HUES48 (cell line): ENCODE data around the gene UCHL1.

Source experiments
- H3K27ac ChIP-seq: one replicate; pipeline ENCODE4 v1.7.0; 2013; ENCODE audit warnings: low read depth, low read length, inconsistent platforms
- H3K27me3 ChIP-seq: 2 replicates; pipeline ENCODE4 v1.6.1; 2013; ENCODE audit warnings: mild to moderate bottlenecking, low read length; ENCODE audit not compliant: control insufficient read depth, insufficient read depth
- H3K36me3 ChIP-seq: 2 replicates; pipeline ENCODE4 v1.6.1; 2013; ENCODE audit warnings: low read length; ENCODE audit not compliant: control insufficient read depth, insufficient read depth
- H3K4me1 ChIP-seq: 2 replicates; pipeline ENCODE4 v1.6.1; 2013; ENCODE audit warnings: mild to moderate bottlenecking, low read length; ENCODE audit not compliant: control insufficient read depth, insufficient read depth
- H3K4me3 ChIP-seq: 2 replicates; pipeline ENCODE4 v1.5.1; 2013; ENCODE audit warnings: mild to moderate bottlenecking, low read depth, low read length
- H3K9ac ChIP-seq: 2 replicates; pipeline ENCODE4 v1.6.1; 2013; ENCODE audit warnings: mild to moderate bottlenecking, low read depth, low read length, moderate library complexity
- H3K9me3 ChIP-seq: 2 replicates; pipeline ENCODE4 v1.6.1; 2013; ENCODE audit warnings: low read length; ENCODE audit not compliant: control insufficient read depth, insufficient read depth

UCHL1 gene

DNA sequence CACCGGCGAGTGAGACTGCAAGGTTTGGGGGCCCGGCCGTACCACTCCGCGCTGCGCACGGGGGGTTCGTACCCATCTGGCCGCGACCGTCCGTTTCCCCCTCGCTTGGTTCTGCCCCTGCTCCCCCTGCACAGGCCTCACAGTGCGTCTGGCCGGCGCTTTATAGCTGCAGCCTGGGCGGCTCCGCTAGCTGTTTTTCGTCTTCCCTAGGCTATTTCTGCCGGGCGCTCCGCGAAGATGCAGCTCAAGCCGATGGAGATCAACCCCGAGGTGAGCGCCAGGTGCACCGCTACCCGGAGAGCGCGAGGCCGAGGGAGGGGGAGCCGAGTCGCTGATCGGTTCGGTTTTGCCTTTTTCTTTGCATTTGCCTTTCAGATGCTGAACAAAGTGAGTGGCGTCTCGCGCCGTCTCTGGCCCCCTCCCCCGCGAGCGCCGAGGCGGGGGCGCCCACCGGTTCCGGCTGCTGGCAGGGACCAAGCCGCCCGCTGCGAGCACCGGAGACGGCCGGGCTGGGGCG lies at the start of gene UCHL1:
Gene UCHL1 (plus strand): TSS at position 189 of the 517 bp plus-strand sequence. CDS start 49 bp downstream, at position 238.
- Histone ChIP-seq H3K27me3 (no peaks in the 10 kb centered on the region), H3K9ac (peak within 1 kb of the TSS; percentile 93), H3K4me1 (peaks cover 23% of the 10 kb centered on the region), H3K9me3 (no peaks in the 10 kb centered on the region), H3K27ac (peak within 1 kb of the TSS; percentile 92), H3K36me3 (peaks cover 41% of the 10 kb centered on the region), H3K4me3 (peak within 1 kb of the TSS; percentile 77)

DNA sequence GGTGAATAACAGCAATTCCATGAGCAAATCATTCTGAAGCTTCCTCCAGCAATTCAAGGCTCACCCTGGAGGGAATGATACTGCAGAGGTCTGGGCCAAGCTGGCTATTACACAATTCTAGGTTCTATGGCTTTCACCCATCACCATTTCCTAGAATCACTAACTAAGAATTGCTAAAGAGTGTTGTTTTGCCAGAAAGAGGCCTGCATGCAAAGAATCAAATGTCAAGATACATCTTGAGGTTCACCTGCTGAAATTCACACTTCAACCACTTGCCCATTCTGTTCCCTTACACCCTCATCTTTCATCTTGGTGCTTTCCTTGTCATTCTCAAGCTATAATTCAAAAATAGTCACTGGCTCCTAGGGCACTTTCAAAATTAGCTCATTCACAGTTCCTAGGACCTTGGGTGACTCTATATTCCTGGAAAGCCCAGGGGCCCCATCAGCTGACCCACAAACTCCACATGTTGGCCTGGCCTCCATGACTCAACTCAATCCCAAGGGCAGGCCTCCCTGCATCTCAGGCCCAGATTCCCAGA lies 49.4 kb upstream of the UCHL1 start:
- Histone ChIP-seq H3K9me3 (no peaks in the 10 kb centered on the region), H3K27me3 (0 out of 2 replicates have a peak, but pooled peaks cover under 1% of the 10 kb centered on the region), H3K36me3 (no peaks in the 10 kb centered on the region), H3K9ac (no peak overlapping the region), H3K4me3 (no peak overlapping the region), H3K4me1 (peaks cover 18% of the 10 kb centered on the region), H3K27ac (no peak overlapping the region)

DNA sequence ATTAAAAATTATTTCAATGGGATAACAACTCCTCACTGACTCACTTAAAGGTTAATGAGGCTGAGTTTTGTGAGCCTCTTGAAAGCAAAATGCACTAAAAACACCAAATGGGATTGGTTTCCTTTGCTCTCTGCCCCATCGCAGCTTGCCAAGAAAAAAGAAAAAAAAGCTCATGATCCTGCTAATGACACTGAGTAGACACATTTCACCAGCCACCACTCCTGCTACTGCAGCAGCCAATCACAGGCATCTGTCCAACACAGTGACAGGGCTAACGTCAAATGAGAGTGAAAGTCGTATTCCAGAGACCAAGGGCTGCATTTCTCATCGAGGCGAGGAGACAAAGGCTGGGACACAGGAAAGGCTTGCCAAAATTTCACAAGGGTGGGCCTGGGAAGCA lies 47.5 kb upstream of the UCHL1 start:
- H3K9ac ChIP-seq = no peak overlapping the region
- no peak overlapping the region for H3K4me3 ChIP-seq
- H3K36me3 ChIP-seq = no peaks in the 10 kb centered on the region
- H3K9me3 ChIP-seq = no peaks in the 10 kb centered on the region
- peaks cover 10% of the 10 kb centered on the region for H3K27me3 ChIP-seq
- peaks cover 11% of the 10 kb centered on the region; the same call in 1 of the 2 replicates for H3K4me1 ChIP-seq
- no peak overlapping the region for H3K27ac ChIP-seq

DNA sequence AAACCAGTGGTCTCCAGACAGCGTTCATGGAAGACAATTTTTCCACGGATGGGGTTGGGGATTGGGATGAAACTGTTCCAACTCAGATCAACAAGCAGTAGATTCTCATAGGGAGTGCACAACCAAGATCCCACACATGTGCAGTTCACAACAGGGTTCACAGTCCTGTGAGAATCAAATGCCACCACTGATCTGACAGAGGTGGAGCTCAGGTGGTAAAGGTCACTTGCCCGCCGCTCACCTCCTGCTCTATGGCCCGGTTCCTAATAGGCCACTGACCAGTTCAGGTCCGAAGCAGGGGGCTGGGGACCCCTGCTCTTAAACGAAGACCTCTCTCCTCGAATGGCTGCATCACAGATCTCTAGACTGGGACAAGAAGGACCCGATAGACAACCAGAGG lies 46.8 kb upstream of the UCHL1 start:
- Histone ChIP-seq H3K4me3 (no peak overlapping the region), H3K27ac (no peak overlapping the region), H3K36me3 (no peaks in the 10 kb centered on the region), H3K4me1 (peaks cover 8% of the 10 kb centered on the region), H3K9me3 (no peaks in the 10 kb centered on the region), H3K9ac (no peak overlapping the region), H3K27me3 (peaks cover 10% of the 10 kb centered on the region)

DNA sequence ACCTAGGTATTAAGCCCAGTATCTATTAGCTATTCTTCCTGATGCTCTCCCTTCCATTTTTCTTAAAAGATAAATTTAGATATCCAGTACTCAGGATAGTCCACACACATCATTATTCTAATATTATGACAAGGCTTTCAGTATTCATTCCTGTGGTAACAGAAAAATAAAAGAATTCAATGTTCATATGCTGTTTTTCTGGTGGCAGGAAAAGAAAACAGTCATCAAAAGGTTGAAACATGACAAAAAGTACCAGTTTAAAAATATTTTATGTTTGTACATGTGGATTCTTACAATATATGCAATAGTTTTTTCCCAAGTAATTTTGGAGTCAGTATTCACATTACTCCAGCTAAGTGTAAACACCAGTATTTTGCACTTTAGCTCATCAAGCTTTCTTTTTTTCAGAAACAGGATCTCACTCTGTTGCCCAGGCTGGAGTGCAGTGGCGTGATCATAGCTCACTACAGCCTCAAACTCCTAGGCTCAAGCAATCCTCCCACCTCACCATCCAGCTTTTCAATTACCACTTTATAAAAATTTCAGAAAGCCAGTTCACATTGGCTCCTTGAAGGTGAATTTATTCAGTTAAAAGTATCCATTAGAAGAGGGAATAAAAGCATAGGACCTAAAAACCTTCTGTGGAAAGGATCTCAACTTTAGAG lies 44.6 kb upstream of the UCHL1 start:
- Histone ChIP-seq H3K4me1 (peaks cover 16% of the 10 kb centered on the region), H3K27ac (no peak overlapping the region), H3K9ac (no peak overlapping the region), H3K9me3 (no peaks in the 10 kb centered on the region), H3K27me3 (peaks cover 10% of the 10 kb centered on the region), H3K4me3 (peak overlapping the region; percentile 83; the same call in 1 of the 2 replicates), H3K36me3 (no peaks in the 10 kb centered on the region)

DNA sequence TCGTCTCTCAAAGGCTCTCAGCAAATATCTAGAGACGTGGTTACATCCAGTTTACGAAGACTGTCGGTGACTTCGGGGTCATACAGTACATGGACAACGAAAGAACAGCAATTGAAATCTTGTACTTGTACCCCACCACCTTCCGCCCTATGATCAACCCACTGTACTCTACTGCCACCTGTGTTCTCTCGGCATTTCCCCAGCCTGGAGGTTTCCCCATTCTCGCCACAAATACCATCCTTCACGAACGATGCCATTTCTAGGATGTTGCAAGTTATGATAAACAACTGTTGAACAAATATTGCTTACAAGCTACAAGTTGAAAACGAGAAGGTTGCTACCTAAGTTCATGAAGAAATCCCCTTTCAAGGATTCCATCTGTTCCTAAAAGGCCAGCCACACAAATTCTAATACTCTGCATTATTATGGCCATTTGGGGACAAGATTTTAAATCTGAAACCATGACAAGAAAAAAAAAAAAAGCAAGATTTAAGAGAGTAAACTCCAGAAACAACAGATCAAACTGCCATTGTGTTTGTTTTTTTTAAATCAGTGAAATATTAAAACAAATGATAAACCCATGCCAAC lies 44.0 kb upstream of the UCHL1 start:
- peaks cover 22% of the 10 kb centered on the region for H3K4me1 ChIP-seq
- H3K9ac ChIP-seq = no peak overlapping the region
- no peaks in the 10 kb centered on the region for H3K36me3 ChIP-seq
- H3K27me3 ChIP-seq = peaks cover 10% of the 10 kb centered on the region
- no peak overlapping the region for H3K27ac ChIP-seq
- peak overlapping the region; percentile 83 for H3K4me3 ChIP-seq
- H3K9me3 ChIP-seq = no peaks in the 10 kb centered on the region

DNA sequence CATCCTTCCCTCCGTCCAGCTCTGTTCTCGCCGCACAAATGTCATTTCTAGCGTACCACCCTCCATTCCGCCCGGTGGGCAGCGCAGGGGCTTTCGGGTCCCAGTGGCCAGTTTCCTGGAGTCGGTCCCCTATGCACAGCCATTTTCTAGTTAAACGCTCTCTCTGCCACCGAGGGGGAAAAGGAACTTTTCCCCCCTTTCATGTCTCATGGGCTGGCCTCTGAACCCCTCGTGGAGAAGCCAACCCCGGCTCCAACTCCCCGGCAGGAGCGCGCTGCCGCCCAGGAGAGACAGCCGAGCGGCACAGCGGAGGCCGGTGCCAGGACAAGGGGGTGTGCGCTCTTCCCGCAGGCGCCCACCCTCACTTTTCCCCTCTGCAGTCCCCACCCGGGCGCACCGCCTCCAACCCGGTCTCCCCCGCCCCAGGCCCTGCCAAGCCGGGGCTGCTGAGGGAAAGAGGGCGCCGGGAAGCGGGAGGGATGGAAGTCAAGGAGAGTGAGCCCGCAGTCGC lies 43.0 kb upstream of the UCHL1 start:
- peaks cover 22% of the 10 kb centered on the region for H3K4me1 ChIP-seq
- peaks cover 10% of the 10 kb centered on the region for H3K27me3 ChIP-seq
- H3K9ac ChIP-seq = peak overlapping the region; percentile 71
- H3K4me3 ChIP-seq = peak overlapping the region; percentile 83
- peak overlapping the region; percentile 85 for H3K27ac ChIP-seq
- no peaks in the 10 kb centered on the region for H3K36me3 ChIP-seq
- no peaks in the 10 kb centered on the region for H3K9me3 ChIP-seq

DNA sequence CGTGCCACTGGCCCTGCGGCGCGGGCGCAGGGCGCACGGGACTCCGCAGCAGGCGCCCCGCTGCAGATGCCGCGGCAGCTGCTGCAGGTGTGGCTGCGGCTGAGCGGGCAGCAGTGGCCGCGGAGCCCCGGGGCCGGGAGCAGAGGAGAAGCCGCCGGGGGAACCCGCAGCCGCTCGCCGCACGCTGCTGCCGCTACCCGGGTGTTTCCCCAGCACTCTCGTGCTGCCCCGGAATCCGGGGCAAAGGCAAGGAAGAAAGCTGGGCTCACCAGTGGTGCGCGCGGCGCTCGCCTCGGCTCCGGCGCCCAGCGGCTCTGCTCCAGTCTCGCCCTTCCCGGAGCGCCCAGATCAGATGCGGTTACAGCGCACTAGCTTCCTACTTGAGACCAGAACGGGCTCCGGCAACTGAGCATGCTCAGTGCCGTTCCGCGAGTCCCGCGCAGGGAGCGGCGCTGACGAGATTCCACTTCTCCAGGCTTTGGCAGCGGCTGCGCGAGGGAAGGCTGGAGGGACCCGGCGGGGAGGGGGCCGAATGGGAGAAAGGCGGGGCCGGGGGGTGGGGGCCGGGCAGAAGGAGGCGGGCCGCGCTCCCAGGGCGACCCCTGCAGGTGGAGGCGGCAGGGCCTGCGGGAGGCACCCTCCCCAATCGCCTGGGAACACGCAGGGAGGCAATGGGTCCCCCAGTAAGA lies 42.4 kb upstream of the UCHL1 start, which contains the start of gene APBB2:
Gene APBB2 (minus strand): TSS at position 407 of the 689 bp plus-strand sequence. CDS start 181,288 bp downstream, outside the sequence.
- peak within 1 kb of the TSS; percentile 85 for H3K27ac ChIP-seq
- peaks cover 22% of the 10 kb centered on the region for H3K4me1 ChIP-seq
- peak within 1 kb of the TSS; percentile 71 for H3K9ac ChIP-seq
- peaks cover 10% of the 10 kb centered on the region for H3K27me3 ChIP-seq
- H3K4me3 ChIP-seq = peak within 1 kb of the TSS; percentile 83
- H3K9me3 ChIP-seq = no peaks in the 10 kb centered on the region
- H3K36me3 ChIP-seq = no peaks in the 10 kb centered on the region

DNA sequence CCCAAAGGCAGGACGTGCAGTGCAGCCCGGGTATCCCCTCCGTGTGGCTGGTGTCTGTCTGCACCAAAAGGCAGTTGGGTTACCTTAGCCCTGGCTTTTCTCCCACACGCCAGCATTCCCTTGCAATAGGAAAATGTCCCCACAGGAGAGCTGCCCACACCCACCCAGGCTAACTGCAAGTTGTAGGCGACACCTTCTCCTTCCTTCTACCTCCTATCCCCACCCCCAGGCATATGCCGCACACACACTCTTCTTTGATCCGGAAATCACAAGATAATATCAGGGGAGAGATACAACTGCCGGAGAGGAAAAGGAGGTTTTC lies 41.9 kb upstream of the UCHL1 start:
- H3K9me3 ChIP-seq = no peaks in the 10 kb centered on the region
- peak overlapping the region; percentile 19 for H3K27ac ChIP-seq
- H3K4me1 ChIP-seq = peaks cover 22% of the 10 kb centered on the region
- peaks cover 10% of the 10 kb centered on the region for H3K27me3 ChIP-seq
- H3K9ac ChIP-seq = no peak overlapping the region
- peak overlapping the region; percentile 50 for H3K4me3 ChIP-seq
- H3K36me3 ChIP-seq = no peaks in the 10 kb centered on the region

DNA sequence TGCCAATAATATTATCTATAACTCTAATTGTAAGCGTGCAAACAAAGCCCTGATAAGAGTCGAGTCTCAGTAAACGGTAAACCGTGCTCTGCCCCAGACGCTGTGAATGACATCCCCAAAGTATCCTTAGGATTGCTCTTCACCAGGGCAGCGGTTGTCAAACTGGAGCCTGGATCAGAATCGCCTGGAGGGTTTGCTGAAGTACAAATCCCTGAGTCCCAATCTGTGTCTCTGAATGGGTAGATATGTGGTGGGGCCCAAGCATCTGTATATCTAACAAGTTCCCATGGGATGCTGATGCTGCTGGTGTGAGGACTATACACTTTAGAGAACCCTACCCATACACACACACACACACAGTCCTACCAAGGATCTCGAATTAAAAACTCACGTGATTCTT lies 41.6 kb upstream of the UCHL1 start:
- Histone ChIP-seq H3K9me3 (no peaks in the 10 kb centered on the region), H3K27me3 (peaks cover 10% of the 10 kb centered on the region), H3K4me1 (peaks cover 22% of the 10 kb centered on the region), H3K9ac (no peak overlapping the region), H3K36me3 (no peaks in the 10 kb centered on the region), H3K27ac (no peak overlapping the region), H3K4me3 (peak overlapping the region; percentile 50; the same call in 1 of the 2 replicates)
